ENCODE results near the gene TBX18. TPM values are rescaled to one million over a fixed set of nuclear protein-coding genes. Genes with fewer than 3 reads are reported as not detected.

TBX18 gene
- total RNA-seq, 1 donor from 2014 or later = 6.5 TPM

DNA sequence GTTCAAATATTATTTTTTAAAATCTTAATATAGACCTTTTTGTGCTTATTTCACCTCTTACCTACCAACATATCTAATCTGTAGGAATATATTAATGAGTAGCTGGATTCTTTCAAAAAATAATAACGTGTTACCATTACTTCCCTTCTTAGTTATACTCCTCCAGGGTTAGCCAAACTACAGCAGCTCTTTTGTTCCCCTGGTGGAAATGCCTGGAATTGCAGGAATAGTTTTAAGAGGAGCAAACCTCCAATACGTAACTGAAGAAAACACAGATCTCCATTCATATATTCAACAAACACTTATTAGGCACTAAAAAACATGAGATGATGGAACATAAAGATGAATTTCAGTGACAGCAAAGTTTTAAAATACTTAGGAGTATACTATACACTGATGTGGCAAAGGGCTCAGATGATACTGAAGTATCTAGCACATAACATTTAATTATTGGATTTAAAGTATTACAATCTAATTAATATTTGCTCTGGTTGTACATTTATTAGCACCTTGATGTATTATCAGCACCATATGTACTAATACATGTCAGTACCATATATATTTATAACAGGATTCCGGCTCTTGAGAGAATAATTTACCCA is 78.3 kb downstream of the TBX18 start:
- no peak for DNase-seq (ENCODE audit: low spot score in 2 of 2)
- no peak for FAIRE-seq

DNA sequence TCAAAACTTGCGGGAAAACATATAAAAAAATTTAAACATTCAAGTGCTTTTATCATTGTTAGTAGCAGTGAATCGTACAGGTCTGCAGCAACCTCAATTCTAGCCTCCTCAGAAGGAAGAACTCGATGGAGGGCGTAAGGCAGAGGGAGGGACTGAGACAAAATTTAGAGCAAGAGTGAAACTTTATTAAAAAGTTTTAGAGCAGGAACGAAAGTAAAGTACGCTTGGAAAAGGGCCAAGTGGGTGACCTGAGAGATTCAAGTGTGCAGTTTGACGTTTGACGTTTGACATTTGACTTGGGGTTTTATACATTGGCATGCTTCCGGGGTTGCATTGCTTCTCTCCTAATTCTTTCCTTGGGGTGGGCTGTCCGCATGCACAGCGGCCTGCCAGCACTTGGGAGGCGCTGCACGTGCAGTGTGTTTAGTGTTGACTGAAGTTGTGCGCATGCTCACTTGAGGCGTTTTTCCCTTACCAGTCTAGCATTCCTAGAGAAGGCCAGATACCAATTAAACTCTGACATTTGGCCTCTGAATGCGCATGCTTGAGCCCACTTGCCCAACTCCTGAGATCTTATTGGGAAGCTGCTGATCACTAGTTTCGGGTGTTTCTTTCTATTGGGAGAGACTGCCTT is 82.6 kb downstream of the TBX18 start:
- DNase-seq (ENCODE audit: low spot score in 2 of 2) (no peak), FAIRE-seq (no peak)

DNA sequence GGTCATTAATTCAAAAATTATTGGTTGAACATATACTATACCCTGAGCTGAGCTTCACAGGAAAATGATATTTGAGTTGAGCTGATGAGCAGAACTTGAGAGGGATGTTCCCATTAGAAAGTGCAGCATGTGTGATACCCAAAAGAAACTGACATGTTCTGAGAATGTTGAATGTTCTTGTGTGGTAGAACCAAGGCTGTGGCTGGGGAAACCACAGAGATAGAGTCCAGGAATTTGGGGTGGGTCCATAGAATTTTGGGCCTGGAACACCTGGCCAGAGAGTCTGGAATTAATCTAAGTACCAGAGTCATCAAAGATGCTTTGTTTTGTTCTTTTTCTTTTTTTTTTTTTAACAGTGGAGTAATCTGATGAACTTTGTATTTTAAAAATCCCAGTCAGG is 88.7 kb downstream of the TBX18 start:
- FAIRE-seq = no peak
- no peak for DNase-seq (ENCODE audit: low spot score in 2 of 2)

DNA sequence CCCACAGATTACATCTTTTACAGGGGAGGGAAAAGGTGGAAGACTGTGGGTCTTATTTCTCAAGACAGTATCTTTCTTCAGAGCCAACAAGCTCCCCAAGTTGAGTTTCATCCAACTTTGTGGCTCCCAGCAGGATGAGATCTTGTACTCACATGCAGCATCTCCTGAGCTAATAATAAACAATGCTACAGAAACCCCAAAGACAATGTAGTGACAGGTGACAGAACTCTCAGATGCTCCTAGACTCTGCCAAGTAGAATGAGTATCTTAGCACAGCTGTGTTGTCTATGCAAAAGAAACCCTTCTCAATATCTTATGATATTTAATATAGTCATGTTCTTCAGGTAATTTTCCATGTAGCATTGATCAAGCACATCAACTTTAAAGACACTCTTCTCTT is 90.0 kb downstream of the TBX18 start:
- FAIRE-seq (no peak), DNase-seq (ENCODE audit: low spot score in 2 of 2) (no peak)

DNA sequence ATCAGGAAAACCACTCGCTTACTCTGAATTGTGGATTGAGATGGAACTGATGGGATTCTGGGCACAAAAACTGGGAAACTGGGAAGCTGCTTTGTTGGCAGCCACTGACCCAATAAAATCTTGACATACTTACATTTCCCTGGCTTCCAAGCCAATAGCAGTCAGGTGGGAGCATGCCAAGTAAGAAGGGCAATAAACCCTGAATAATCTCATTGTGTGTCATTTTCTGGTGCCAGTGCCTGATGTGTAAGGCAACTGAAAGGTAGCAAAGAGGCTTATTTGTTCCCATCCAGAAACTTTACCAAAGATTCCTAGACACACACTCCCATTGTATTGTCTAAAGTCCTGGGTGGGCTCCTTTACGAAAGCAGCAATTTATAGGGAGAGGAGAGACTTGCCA is 93.2 kb downstream of the TBX18 start:
- no peak for DNase-seq (ENCODE audit: low spot score in 2 of 2)
- FAIRE-seq = no peak

DNA sequence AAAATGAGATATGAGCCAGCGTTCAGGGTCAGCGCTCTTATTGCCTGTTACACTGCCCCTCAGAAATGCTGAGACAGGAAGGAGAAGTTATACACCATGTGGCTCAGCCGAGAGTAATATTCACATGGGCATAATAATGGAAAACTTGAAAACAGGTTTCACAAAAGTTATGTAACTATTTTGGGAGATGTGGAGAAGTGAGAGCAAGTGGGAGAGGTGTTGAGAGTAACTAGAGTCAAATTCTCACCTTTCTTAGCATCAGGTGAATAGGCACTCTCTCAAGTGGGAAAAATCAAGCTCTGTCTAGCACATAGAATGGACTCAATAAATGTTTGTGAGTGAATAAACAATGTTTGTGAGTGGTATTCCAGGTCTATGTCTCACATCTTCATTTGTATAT is 94.5 kb downstream of the TBX18 start:
- FAIRE-seq = no peak
- DNase-seq (ENCODE audit: low spot score in 2 of 2) = no peak

DNA sequence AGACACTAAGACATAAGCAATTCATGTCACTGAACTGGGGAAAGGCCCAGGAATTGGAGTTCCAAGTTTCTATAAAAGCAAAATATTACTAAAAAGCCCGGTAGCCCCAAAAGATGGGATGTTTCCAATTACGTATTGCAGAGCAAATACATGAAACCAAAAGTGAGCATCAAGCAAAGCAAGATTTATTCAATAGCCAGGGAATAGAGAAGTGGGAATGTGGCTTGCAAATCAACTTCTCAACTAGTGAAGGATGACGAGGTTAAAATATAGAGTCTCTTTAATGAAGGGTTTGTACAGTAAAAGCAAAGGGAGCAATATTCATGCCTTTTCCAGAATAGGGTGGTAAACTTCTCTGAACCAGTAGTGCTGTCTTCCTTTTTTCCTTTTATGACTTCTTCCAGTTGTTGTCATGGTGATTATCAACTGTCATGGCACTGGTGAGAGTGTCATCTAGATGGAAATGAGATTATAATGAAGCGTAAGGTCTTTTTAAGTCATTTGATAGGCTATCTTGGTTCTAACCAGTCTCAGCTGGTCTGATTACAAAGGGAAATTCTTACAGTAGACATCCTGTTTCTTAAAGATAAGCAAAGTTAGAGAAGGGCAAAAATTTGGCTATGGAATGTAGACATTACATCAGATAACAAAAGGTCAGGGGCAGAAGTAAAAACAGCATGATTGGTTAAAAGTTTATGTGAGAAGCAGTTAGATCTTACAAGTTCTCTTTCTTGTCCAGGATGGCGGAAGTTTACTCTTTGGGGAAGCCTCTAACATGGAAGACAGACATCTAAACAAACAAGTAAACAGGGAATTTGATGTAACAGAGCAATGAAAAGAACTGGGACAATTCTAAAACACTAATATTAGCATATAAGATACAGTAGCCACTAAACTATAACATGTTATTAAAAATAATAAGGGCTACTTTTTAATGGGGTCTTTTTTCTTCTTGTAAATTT is 96.9 kb downstream of the TBX18 start:
- DNase-seq (ENCODE audit: low spot score in 2 of 2) (no peak), FAIRE-seq (no peak)

DNA sequence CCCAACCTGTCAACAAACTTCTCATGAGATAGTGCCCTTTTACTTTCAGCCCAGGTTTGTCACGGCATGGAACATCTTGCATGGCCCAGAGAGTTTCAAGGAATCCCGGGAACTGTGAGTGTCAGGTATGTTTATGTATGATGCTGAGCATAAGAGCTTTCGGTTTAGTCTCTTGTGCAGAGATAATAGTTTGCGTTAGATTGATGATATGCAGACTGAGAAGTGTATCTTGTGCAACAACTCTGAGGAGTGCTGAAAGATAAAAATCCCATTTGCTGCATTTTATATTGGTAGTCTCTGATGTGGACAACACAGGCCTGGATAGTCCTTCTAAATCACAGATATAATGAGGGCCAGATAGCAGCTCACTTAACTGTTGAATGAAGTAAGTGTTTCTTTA is 99.0 kb downstream of the TBX18 start:
- no peak for DNase-seq (ENCODE audit: low spot score in 2 of 2)
- no peak for FAIRE-seq

DNA sequence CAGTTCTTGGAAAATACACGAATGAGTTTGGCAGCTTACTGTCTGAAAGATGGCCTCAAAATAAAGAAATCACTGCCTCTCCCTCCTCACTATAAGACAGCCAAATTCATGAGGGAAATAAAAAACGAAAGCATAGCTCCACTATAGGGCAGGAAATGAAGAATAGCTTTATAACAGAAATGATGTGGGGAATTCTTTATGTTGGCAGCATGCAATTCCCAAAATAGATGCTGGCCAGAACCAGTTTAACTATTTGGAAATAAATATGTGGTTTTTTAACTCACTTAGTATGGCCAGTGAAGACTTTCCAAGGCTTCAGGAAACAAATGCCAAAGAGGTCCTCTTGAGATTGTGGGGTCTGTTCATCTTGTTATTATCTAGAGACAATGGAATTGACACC is 100.5 kb downstream of the TBX18 start:
- DNase-seq (ENCODE audit: low spot score in 2 of 2) (no peak), FAIRE-seq (no peak)

DNA sequence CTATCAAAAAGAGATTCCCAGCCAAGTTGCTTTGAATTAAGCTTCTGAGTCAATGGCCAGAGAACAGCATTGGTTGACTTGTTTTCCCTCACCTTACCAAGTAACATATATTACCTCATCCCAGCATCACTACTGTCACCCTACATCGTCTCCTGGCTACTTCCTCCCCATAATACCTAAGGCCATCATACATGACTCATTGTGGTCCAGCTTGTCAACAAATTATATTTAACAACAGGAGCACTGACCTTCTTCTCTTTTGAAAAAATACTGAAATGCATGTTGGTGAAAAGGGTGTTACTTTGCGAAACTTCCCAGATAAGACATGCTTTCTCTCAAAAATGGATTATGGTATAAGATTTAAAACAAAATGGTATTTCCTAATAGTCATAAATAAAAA is 106.9 kb downstream of the TBX18 start:
- DNase-seq (ENCODE audit: low spot score in 2 of 2) (no peak), FAIRE-seq (no peak)

DNA sequence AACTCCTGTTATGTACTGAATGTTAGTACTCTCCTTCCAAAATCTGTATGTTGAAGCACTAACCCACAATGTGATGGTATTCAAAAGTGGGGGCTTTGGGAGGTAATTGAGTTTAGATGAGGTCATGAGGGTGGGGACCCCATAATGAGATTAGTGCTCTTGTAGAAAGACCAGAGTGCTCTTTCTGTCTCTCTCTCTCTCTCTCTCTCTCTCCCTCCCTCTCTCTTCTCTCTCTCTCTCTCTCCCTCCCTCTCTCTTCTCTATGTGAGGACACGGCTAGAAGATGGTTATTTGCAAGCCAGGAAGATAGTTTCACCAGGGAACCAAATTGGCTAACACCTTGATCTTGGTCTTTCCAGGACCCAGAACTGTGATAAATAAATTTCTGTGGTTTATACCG is 107.4 kb downstream of the TBX18 start:
- no peak for FAIRE-seq
- no peak for DNase-seq (ENCODE audit: low spot score in 2 of 2)

DNA sequence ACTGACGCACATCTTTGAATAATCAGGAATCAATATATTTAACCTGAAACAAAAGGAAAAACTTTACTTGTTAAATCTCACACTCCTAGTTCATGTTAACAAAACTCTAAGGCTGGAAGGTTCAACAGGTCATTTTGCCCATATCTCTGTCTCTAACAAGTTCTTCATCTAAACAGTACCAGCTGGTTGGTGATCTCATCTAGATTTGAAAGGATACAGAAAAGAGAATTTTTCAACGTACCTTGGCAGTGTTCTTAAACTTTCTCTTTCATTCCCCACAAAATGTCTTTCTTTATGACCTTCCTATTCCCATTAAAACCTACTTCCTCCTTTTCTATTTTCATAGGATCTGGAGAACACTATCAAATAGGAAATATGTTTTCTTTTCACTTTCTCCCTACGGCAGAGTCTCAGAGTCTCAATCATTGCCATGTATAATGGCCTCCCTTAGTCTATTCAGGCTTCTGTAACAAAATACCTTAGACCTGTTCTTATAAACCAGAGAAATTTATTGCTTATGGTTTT is 111.3 kb downstream of the TBX18 start:
- FAIRE-seq (no peak), DNase-seq (ENCODE audit: low spot score in 2 of 2) (no peak)

DNA sequence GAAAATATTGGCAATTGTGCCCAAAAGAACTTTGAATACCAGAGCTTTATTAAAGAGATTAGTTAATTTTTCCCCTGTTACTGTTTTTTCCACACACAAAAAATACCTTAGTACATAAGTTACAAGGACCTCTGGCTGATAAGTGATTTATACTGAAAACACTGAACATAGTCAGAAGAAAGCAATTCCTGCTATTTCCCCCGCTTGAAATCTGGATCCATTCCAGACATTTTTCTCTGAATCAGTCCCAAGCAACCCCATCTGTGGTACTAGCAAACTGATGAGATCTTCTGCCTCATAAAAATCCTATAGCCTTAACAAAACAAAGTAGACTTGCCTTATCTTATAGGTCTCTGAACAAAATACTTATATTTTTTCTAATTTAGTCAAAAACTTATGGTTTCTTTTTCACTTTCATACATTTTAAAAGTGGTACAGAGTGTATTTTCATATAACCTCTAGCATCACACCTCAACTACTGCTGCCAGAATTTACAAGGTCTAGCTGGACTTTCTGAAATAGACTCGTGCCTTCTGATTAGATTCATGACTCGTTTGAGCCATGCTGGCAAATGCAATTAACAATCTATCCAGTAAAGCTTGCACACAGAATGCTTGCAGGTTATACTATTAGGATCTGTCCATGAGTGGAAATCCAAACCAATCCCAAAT is 111.9 kb downstream of the TBX18 start:
- FAIRE-seq = no peak
- DNase-seq (ENCODE audit: low spot score in 2 of 2) = no peak

DNA sequence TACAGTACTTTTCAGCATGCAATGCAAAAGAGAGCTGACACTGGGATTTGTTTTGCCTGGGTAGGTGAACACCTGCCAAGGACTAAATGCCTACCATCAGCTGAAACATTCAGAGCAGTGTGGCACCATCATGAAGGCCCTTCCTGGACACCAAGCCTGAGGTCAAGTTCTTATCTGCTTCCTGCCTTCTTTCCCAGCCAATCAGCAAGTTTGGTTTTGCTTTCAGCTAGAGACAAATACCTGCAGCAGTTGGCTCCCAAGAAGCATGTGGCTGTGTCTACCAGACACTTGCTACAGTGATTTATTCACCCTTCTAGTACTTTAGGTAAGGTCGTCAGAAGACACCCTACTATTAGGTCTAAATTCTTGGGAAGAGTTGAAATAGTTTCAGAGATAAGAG is 112.8 kb downstream of the TBX18 start:
- no peak for DNase-seq (ENCODE audit: low spot score in 2 of 2)
- FAIRE-seq = no peak

DNA sequence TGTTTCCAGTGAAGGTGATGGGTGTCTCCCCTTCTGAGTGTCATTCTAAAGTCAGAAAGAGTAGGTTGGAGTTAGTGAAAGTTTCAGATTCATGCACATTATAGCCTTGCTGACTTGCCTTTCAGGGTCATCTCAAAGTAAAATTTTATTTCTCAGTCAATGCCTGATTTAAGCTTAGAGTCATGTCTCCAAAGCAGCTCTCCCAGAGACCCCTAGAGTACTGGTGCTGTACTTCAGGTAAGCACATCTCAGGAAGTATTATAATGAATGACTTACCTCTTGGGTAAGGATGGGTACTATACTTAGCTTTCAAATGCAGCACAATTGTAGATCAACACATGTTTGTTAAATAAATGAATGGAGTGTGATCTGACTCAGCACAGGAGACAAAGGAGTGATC is 116.0 kb downstream of the TBX18 start:
- DNase-seq (ENCODE audit: low spot score in 2 of 2) (no peak), FAIRE-seq (no peak)

DNA sequence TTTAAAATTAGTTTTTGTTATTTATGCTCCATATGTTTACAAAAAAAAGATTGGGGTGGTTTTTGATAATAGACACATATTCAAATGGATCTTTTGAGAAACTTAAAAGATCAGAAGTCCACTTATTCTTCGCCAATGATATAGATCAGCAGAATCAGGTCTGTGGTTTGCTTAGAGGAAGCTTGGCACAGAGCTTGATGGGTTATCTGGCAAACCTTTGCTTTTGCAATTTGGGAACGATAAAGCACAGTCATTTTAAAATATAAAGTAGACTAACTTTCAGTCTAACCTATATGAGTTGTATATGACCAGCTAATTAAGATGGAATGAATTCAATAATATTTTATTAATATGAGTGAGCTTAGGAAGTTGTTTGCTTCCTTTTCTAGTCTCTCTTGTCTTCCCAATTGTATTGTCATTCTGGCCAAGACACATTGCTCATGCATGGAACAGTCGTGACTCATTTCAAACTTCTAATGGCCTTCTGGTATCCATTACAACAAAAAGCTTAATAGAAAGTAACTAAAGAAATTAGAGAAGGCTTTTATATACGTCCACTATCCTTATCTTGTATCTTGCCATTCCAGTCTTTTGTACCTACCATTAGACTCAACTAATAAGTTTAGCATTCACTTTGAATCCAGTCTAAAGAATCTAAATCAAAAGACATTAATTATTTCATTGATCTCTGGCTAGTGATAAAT is 118.7 kb downstream of the TBX18 start:
- DNase-seq (ENCODE audit: low spot score in 2 of 2) = no peak
- FAIRE-seq = no peak

DNA sequence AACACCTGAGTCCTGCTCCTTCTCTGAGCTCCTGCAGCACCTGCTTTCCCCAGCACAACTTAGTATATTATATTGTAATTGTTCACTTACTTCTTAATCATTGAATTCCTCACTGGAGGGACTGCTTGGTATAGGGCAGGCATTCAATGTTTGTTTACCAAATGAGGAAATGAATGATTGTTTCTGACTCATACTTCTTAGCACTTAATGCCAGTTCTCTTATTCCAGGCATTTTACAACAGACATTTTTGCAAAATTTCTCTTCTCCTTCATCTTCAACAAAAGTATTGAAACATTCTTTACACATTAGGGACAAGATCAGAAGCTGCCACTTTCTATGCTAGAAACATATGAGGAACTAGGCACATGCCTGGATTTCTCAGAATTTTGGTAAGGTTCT is 119.4 kb downstream of the TBX18 start:
- no peak for FAIRE-seq
- no peak for DNase-seq (ENCODE audit: low spot score in 2 of 2)

DNA sequence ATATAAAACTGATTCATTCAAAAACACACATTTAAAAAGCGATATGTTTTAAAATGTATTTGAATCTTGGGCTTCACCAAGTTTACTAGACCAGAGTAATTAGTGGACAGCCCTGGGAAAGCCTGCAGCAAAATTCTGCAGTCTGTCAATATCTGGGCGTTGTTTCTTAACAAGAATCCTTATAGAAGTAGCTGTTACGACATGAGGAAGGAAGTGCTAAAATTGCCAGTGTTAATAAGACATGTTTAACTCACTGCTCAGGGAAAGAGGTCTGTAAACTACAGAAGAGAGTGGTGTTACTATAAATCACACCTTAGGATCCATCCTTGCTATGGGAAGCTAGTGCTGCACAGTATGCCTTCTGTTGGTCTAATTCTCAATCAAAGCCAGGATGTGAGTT is 120.6 kb downstream of the TBX18 start:
- no peak for FAIRE-seq
- no peak for DNase-seq (ENCODE audit: low spot score in 2 of 2)

DNA sequence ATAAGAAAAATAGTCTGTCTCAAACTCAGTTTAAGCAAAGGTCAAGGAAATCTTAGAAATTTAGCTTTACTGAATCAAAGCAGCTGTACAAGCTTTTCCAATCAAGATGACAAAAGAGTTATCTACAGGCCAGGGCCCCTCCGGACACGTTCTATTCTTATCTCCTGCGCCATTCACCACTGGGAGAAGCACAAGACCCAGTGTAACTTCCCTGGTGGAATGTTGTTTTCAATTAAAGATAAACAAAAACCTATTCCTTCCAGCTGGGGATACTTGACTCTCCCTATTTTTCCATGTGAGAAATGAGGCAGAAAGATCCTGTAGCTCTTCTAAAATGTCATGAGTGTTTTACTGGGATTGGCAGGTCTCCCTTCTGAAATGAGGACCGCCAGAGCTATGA is 123.3 kb downstream of the TBX18 start:
- no peak for DNase-seq (ENCODE audit: low spot score in 2 of 2)
- no peak for FAIRE-seq

DNA sequence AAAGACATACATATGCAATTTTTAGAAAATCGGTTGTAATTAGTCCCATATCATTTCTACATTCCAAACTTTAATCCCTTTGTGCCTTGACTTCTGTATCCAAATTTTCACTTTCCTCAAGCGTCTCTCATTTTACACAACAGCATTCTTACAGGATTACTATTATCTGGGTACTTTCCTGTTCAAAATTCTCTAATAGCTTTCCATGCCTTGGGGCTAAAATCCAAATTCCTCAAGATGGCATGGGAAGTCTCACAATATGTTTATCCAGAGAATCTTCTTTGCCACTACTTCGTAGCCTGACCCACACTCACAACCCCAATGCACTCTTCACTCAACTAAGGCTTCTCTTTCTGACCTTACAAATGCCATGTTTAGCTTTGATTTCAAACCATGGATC is 125.0 kb downstream of the TBX18 start:
- FAIRE-seq (no peak), DNase-seq (ENCODE audit: low spot score in 2 of 2) (no peak)
